Measurements from ENCODE around the gene G3BP2. TPM values are rescaled to one million over a fixed set of nuclear protein-coding genes. Genes with fewer than 3 reads are reported as not detected.

G3BP2 gene
- total and polyA plus RNA-seq, 10 of the 15 experiments (the other 5 are each of a cell fraction or from before 2014, with no cell fraction given), result 22.2 to 176 (median 102) TPM

DNA sequence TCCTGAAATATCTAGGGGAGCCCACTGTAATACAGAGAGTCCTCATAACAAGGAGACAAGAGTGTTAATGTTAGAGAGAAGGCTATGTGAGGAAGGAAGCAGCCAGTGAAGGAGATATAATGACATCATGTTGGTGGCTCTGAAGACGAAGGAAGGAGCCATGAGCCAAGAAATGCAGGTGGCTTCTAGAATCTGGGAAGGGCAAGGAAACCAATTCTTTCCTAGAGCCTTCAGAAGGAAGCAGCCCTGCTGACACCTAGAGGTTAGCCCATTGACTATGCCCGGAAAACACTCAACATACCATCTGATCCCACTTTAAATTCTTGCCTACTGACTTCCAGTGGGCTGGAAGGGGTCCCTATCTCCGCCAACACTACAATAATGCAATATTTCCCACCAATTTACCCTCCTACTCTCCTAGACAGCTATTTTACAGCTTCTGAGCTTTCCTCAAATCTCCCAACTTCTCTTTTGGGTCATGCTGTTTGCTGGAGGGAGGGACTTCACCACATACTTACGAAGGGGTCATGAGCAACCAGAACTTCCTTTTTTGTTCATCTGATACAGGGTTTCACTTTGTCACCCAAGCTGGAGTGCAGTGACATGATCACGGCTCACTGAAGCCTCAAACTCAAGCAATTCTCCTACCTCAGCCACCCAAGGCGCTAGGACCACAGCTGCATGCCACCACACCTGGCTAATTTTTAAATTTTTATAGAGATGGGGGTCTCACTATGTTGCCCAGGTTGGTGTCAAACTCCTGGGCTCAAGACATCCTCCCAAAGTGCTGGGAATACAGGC, 25.2 kb upstream of the G3BP2 start:
- no peaks in the 10 kb centered on the region for H3K36me3 ChIP-seq (ENCODE audit: control insufficient read depth in 2 of 2, insufficient read depth in 2 of 2, low read length in 1 of 2)
- in situ Hi-C loops (cut with MboI) (no loop called here), intact Hi-C loops (cut with micrococcal nuclease; ENCODE audit: unreplicated experiment) (loop anchor here (1.0 to 2.0 kb wide), 2 partner anchors 26 kb away; partner anchors contain the start of genes G3BP2 and USO1)
- no peaks in the 10 kb centered on the region for H3K9me3 ChIP-seq (replicated peaks; ENCODE audit: control insufficient read depth, insufficient read depth, low read length)
- peak; percentile 89 for FAIRE-seq
- DNase-seq (ENCODE audit: low read depth, low spot score), result peak; percentile 66
- POLR2A ChIA-PET, result interaction anchor here (0.7 to 2.3 kb wide), 3 partner anchors 25 to 34 kb away, joined by 3 to 9 read pairs (median 3); partner anchors contain the start of genes G3BP2 and USO1
- ATAC-seq, result peak; percentile 97
- peak overlapping the region; percentile 54; the same call in 1 of the 2 replicates for H3K4me3 ChIP-seq
- CTCF ChIA-PET, result interaction anchor here (0.8 to 2.3 kb wide), 7 partner anchors 12 to 152 kb away, joined by 3 to 9 read pairs (median 3); partner anchors contain the start of gene USO1
- H3K79me2 ChIP-seq (ENCODE audit: control insufficient read depth, insufficient read depth, low read length), result no peaks in the 10 kb centered on the region
- H4K20me1 ChIP-seq (ENCODE audit: control insufficient read depth, insufficient read depth), result no peaks in the 10 kb centered on the region
- H3K27me3 ChIP-seq (replicated peaks in 1 of 2; ENCODE audit: control insufficient read depth in 2 of 2, insufficient read depth in 2 of 2, low read length in 1 of 2), result no peaks in the 10 kb centered on the region
- H3K4me2 ChIP-seq (ENCODE audit: control insufficient read depth, insufficient read depth), result peak overlapping the region; percentile 90
- TSS peak; percentile 54 for BruUV-seq (replicated peaks)
- H3K4me1 ChIP-seq (ENCODE audit: control insufficient read depth, insufficient read depth, low read length), result peaks cover 21% of the 10 kb centered on the region
- peak overlapping the region; percentile 95 for H2AFZ ChIP-seq (ENCODE audit: control insufficient read depth, low read depth, low read length)
- SMC1A ChIA-PET (ENCODE audit: uncharacterized antibody, unreplicated experiment), result interaction anchor here (0.8 to 2.2 kb wide), 5 partner anchors 9 to 123 kb away, joined by 3 to 11 read pairs (median 4); partner anchors contain the start of genes G3BP2 and USO1
- 20% methylated on average over 6 of the region's 6 CpGs for WGBS (ENCODE audit: insufficient coverage, insufficient replicate concordance, low lambda C conversion rate, missing lambda C conversion rate)
- H3K9ac ChIP-seq (ENCODE audit: control insufficient read depth, insufficient read depth, low read length), result peak overlapping the region; percentile 71
- RAD21 ChIA-PET (ENCODE audit: unreplicated experiment), result interaction anchor here (0.8 to 1.6 kb wide), 4 partner anchors 12 to 26 kb away, joined by 3 to 4 read pairs (median 3); partner anchors contain the start of genes G3BP2 and USO1
- peak overlapping the region; percentile 90 for H3K27ac ChIP-seq (ENCODE audit: control insufficient read depth, insufficient read depth)
- TF ChIP-seq SRF (IDR thresholded peaks at IDR 0.05; ENCODE audit: low read depth in 2 of 2, low read length in 2 of 2), result peak in 1 of 2 experiments; percentile 71; a peak in 2 of 4 replicates
- no peak for TF ChIP-seq E4F1 (IDR thresholded peaks at IDR 0.05; ENCODE audit: borderline replicate concordance, partially characterized antibody)
- TF ChIP-seq ZNF687 (IDR thresholded peaks at IDR 0.05), result no peak
- peak; percentile 38 for TF ChIP-seq IKZF1 (conservative IDR thresholded peaks at IDR 0.05)
- TF ChIP-seq IKZF2 (IDR thresholded peaks at IDR 0.05), result peak; percentile 56; a peak in 2 of 4 replicates
- TF ChIP-seq CREB1 (IDR thresholded peaks at IDR 0.05; ENCODE audit: low read depth), result peak; percentile 84
- TF ChIP-seq, protein P1, sequence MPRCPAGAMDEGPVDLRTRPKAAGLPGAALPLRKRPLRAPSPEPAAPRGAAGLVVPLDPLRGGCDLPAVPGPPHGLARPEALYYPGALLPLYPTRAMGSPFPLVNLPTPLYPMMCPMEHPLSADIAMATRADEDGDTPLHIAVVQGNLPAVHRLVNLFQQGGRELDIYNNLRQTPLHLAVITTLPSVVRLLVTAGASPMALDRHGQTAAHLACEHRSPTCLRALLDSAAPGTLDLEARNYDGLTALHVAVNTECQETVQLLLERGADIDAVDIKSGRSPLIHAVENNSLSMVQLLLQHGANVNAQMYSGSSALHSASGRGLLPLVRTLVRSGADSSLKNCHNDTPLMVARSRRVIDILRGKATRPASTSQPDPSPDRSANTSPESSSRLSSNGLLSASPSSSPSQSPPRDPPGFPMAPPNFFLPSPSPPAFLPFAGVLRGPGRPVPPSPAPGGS (IDR thresholded peaks at IDR 0.05; ENCODE audit: borderline replicate concordance, insufficient read depth, low read depth, low read length, poor library complexity, severe bottlenecking), result no peak
- peak; percentile 70 for TF ChIP-seq RUNX3 (IDR thresholded peaks at IDR 0.05; ENCODE audit: low read length)
- TF ChIP-seq POLR2AphosphoS5 (IDR thresholded peaks at IDR 0.05; ENCODE audit: low read length), result 0 out of 2 replicates have a peak, but pooled peaks have one; percentile 46
- TF ChIP-seq CBX3 (IDR thresholded peaks at IDR 0.05; ENCODE audit: borderline replicate concordance, low read depth), result no peak
- TF ChIP-seq, protein P2, sequence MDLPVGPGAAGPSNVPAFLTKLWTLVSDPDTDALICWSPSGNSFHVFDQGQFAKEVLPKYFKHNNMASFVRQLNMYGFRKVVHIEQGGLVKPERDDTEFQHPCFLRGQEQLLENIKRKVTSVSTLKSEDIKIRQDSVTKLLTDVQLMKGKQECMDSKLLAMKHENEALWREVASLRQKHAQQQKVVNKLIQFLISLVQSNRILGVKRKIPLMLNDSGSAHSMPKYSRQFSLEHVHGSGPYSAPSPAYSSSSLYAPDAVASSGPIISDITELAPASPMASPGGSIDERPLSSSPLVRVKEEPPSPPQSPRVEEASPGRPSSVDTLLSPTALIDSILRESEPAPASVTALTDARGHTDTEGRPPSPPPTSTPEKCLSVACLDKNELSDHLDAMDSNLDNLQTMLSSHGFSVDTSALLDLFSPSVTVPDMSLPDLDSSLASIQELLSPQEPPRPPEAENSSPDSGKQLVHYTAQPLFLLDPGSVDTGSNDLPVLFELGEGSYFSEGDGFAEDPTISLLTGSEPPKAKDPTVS (IDR thresholded peaks at IDR 0.05; ENCODE audit: low read depth, low read length), result no peak
